Measurements from ENCODE around the gene EFR3B. TPM values are rescaled to one million over a fixed set of nuclear protein-coding genes. Genes with fewer than 3 reads are reported as not detected.

Gene EFR3B
- total RNA-seq, 1 donor from 2014 or later, result 40.7 TPM

DNA sequence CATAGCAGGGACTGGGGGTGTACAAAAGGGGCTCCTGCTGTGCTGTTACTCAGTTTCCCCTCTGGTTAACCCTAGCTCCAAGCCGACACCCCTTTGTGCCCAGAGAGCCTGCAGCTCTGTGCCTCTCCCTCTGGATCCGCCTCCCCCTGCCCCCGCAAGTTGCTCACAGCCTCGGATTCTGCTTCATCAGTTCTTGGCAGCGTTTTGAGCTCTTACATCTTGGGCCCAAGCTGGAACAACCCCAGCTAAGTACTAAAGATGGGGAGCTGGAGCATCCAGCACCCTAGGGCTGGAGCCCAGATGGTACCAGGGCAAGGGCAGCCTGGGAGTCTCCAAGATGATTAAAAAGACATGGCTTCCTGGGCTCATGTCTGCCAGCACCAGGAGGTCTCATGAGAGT is 85.8 kb downstream of the EFR3B start:
- H3K27me3 Mint-ChIP-seq (ENCODE audit: low read depth), result no peaks in the 10 kb centered on the region
- TF ChIP-seq, protein P1, sequence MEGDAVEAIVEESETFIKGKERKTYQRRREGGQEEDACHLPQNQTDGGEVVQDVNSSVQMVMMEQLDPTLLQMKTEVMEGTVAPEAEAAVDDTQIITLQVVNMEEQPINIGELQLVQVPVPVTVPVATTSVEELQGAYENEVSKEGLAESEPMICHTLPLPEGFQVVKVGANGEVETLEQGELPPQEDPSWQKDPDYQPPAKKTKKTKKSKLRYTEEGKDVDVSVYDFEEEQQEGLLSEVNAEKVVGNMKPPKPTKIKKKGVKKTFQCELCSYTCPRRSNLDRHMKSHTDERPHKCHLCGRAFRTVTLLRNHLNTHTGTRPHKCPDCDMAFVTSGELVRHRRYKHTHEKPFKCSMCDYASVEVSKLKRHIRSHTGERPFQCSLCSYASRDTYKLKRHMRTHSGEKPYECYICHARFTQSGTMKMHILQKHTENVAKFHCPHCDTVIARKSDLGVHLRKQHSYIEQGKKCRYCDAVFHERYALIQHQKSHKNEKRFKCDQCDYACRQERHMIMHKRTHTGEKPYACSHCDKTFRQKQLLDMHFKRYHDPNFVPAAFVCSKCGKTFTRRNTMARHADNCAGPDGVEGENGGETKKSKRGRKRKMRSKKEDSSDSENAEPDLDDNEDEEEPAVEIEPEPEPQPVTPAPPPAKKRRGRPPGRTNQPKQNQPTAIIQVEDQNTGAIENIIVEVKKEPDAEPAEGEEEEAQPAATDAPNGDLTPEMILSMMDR (conservative IDR thresholded peaks at IDR 0.05), result no peak
- H3K27ac Mint-ChIP-seq (ENCODE audit: unreplicated experiment), result peak overlapping the region; percentile 12
- H3K36me3 Mint-ChIP-seq (ENCODE audit: low read depth), result peaks cover 4% of the 10 kb centered on the region
- H3K4me1 Mint-ChIP-seq, result peaks cover 14% of the 10 kb centered on the region
- DNase-seq (ENCODE audit: low read depth, low spot score), result no peak
- H3K9me3 Mint-ChIP-seq, result no peaks in the 10 kb centered on the region
- no peak overlapping the region for H3K4me3 Mint-ChIP-seq

DNA sequence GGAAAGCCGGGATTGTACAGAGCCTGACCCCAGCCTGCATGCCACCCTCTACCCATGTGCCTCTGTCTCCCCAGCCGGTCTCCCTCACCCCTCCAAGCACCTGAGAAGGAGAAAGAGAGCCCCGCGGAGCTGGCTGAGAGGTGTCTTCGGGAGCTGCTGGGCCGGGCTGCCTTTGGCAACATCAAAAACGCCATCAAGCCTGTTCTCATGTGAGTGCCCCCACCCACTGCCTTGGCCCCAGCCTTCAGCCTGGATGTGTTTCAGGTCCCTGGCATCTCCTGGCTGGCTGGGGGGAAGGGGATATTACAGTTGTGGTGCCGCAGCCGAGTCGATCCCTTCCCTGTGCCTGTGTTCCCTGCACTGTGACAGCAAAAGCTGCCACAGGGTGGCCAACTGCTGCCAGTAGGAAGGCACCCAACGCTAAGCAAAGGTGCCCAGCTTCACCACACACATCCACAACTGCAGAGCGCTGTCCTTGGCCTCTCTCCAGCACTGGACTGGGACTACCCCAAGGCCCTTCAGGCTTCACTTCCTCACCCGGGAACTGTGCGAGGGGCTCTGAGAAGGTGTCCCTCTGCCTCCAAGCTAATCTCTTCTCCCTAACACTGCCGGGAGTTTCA is 88.1 kb downstream of the EFR3B start:
- H3K4me3 Mint-ChIP-seq, result no peak overlapping the region
- no peaks in the 10 kb centered on the region for H3K27me3 Mint-ChIP-seq (ENCODE audit: low read depth)
- TF ChIP-seq, protein P1 (conservative IDR thresholded peaks at IDR 0.05), result no peak
- H3K27ac Mint-ChIP-seq (ENCODE audit: unreplicated experiment), result no peak overlapping the region
- H3K36me3 Mint-ChIP-seq (ENCODE audit: low read depth), result peaks cover 5% of the 10 kb centered on the region
- DNase-seq (ENCODE audit: low read depth, low spot score), result no peak
- peaks cover 18% of the 10 kb centered on the region for H3K4me1 Mint-ChIP-seq
- H3K9me3 Mint-ChIP-seq, result no peaks in the 10 kb centered on the region

DNA sequence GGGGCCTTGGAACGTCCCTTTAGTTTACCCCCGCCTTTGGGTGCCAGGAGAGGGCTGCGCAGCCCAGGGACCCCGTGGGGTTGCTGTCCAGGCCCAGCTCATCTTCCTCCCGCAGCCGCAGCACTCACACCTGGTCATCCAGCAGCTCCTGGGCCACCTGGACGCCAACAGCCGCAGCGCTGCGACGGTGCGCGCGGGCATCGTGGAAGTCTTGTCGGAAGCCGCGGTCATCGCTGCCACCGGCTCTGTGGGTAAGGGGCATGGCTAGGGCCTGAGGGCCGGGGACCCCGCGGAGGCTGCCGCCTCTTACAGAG is 89.3 kb downstream of the EFR3B start:
- Mint-ChIP-seq H3K27me3 (ENCODE audit: low read depth) (no peaks in the 10 kb centered on the region), H3K4me1 (peaks cover 16% of the 10 kb centered on the region), H3K36me3 (ENCODE audit: low read depth) (peaks cover 13% of the 10 kb centered on the region), H3K27ac (ENCODE audit: unreplicated experiment) (no peak overlapping the region), H3K9me3 (no peaks in the 10 kb centered on the region), H3K4me3 (no peak overlapping the region)
- TF ChIP-seq, protein P1 (conservative IDR thresholded peaks at IDR 0.05), result no peak
- no peak for DNase-seq (ENCODE audit: low read depth, low spot score)

DNA sequence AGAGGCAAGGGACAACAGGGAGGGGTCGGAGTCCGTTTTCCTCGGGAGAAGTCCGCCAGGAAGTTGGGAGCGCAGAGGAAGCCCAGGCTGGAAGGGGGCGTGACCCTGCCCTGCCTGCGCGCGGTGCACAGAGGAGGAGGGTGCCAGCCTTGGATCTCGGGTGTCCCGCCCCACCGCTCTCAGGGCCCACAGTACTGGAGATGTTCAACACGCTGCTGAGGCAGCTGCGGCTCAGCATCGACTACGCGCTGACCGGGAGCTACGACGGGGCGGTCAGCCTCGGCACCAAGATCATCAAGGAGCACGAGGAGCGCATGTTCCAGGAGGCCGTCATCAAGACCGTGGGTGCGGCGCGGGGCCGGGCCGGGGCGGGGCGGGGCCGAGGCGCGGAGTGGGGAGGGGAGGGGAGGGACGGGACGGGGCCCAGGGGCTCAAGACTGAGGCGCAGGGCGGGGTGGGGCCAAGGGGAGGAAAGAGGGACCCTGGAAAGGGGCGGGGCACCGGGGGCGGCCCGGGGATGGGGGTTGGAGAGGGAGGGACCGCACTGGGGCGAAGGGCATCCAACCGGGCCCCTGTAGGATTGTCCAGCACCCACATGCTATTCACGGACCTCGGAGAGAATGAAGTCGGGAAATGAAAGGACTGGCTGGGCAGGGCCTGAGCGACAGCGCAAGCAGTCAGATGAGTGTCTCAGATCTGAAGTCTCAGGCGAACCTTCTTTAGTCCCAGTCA is 89.9 kb downstream of the EFR3B start:
- peaks cover 16% of the 10 kb centered on the region for H3K4me1 Mint-ChIP-seq
- TF ChIP-seq, protein P1 (conservative IDR thresholded peaks at IDR 0.05), result no peak
- peak overlapping the region; percentile 34 for H3K4me3 Mint-ChIP-seq
- no peaks in the 10 kb centered on the region for H3K27me3 Mint-ChIP-seq (ENCODE audit: low read depth)
- H3K36me3 Mint-ChIP-seq (ENCODE audit: low read depth), result peaks cover 13% of the 10 kb centered on the region
- H3K27ac Mint-ChIP-seq (ENCODE audit: unreplicated experiment), result peak overlapping the region; percentile 83
- no peaks in the 10 kb centered on the region for H3K9me3 Mint-ChIP-seq
- DNase-seq (ENCODE audit: low read depth, low spot score), result no peak

DNA sequence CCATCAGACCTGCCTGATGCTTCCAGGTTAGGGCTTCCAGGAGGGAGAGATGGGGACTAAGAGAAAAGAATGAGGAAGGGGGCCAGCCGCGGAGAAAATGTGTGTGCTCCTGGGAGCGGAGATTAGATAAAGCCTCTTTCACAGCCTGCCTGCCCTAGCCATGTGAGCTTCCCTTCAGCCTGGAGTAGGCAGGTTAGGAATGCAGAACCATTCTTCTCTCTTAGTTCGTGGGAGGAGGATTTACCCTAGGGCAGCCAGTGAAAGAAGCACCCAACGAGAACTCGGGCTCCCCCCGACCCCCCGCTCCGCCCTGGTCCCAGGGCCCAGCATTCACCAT is 90.4 kb downstream of the EFR3B start:
- Mint-ChIP-seq H3K27ac (ENCODE audit: unreplicated experiment) (peak overlapping the region; percentile 83), H3K4me1 (peaks cover 16% of the 10 kb centered on the region), H3K27me3 (ENCODE audit: low read depth) (no peaks in the 10 kb centered on the region), H3K9me3 (no peaks in the 10 kb centered on the region), H3K4me3 (peak overlapping the region; percentile 34), H3K36me3 (ENCODE audit: low read depth) (peaks cover 13% of the 10 kb centered on the region)
- no peak for DNase-seq (ENCODE audit: low read depth, low spot score)
- TF ChIP-seq, protein P1 (conservative IDR thresholded peaks at IDR 0.05), result no peak

Data from neural crest cell (in vitro differentiated cells).